Upper lobe of right lung (tissue), 1 donor: ENCODE measurements around the gene YWHAG. TPM values are rescaled to one million over a fixed set of nuclear protein-coding genes. Genes with fewer than 3 reads are reported as not detected.

Experiments
- ATAC-seq: fragments of 200-7000 bp; cut with Tn5 transposase; one replicate; pipeline ENCODE4 v1.9.1; 2020; ENCODE audit warnings: mild to moderate bottlenecking, moderate library complexity
- DNase-seq: peaks from one replicate; pipeline ENCODE4 v3.0.0-alpha.2; 2020
- H3K27ac ChIP-seq: fragments of 200-600 bp; one replicate; pipeline ENCODE4 v1.8.0; 2022
- H3K27me3 ChIP-seq: fragments of 200-600 bp; one replicate; pipeline ENCODE4 v1.8.0; 2022; ENCODE audit warnings: mild to moderate bottlenecking
- H3K36me3 ChIP-seq: fragments of 200-600 bp; one replicate; pipeline ENCODE4 v1.8.0; 2022
- H3K4me1 ChIP-seq: fragments of 200-600 bp; one replicate; pipeline ENCODE4 v1.8.0; 2022
- H3K4me3 ChIP-seq: fragments of 200-600 bp; one replicate; pipeline ENCODE4 v1.8.0; 2022; ENCODE audit warnings: mild to moderate bottlenecking
- H3K9me3 ChIP-seq: fragments of 200-600 bp; one replicate; pipeline ENCODE4 v1.8.0; 2022
- intact Hi-C: fragments of 100-400 bp; cut with DNase I; formaldehyde crosslinking; loops from one replicate; pipeline ENCODE4 v1.11.0; 2022
- total RNA-seq: library from RNA; stranded (reverse); fragmentation: NEBNext Ultra II Directional; extraction: Animal tissue kit (Norgen Biotek cat#: 25700); gene quantifications from one replicate; pipeline ENCODE4 v1.2.1, GENCODE V29; 2021
- TF ChIP-seq, protein P1 (sequence below): fragments of 200-600 bp; IDR thresholded peaks from one replicate; pipeline ENCODE4 v1.8.0; 2022; ENCODE audit warnings: antibody characterized with exemption
- donor health status: DM: no; HTN: yes; CAD: no; lungs with severe emphysema.

Gene YWHAG
- total RNA-seq, 1 donor from 2014 or later = 102 TPM

DNA sequence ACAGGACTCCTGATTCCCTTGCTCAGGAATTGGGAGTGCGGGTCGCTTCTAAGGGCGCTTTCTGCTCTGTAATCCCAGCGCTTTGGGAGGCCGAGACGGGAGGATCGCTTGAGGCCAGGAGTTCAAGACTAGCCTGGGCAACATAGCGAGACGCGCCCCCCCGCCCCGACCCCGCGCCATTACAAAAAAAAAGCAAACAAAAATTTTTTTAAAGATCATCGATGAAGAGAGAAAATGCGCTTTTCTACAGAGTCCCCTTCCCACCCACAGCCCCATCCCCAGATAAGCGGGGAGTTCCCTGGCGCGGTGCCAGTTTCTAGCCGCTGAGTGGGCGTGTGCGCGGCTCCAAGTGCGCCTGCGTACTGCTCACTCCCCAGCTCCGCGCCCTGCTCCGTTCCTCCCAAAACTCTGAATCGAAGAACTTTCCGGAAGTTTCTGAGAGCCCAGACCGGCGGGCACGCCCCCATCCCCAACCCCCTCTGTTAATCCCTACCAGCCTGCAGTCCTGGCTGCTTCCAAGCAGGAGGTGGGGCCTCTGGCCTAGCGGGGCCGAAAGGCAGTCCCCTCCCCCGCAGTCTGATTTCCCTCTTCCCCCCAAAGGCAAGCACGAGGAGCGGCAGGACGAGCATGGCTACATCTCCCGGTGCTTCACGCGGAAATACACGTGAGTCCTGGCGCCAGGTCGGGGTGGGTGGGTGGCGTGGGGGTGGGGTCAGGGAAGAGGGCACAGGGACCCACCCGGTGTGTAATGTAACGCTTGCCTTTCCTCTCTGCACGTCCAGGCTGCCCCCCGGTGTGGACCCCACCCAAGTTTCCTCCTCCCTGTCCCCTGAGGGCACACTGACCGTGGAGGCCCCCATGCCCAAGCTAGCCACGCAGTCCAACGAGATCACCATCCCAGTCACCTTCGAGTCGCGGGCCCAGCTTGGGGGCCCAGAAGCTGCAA, 55.3 kb downstream of the YWHAG start:
- peak overlapping the region; percentile 95 for H3K4me3 ChIP-seq
- intact Hi-C loops = no loop called here
- H3K9me3 ChIP-seq = no peaks in the 10 kb centered on the region
- H3K36me3 ChIP-seq = peaks cover 7% of the 10 kb centered on the region
- TF ChIP-seq, protein P1, sequence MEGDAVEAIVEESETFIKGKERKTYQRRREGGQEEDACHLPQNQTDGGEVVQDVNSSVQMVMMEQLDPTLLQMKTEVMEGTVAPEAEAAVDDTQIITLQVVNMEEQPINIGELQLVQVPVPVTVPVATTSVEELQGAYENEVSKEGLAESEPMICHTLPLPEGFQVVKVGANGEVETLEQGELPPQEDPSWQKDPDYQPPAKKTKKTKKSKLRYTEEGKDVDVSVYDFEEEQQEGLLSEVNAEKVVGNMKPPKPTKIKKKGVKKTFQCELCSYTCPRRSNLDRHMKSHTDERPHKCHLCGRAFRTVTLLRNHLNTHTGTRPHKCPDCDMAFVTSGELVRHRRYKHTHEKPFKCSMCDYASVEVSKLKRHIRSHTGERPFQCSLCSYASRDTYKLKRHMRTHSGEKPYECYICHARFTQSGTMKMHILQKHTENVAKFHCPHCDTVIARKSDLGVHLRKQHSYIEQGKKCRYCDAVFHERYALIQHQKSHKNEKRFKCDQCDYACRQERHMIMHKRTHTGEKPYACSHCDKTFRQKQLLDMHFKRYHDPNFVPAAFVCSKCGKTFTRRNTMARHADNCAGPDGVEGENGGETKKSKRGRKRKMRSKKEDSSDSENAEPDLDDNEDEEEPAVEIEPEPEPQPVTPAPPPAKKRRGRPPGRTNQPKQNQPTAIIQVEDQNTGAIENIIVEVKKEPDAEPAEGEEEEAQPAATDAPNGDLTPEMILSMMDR = no peak
- H3K27me3 ChIP-seq = no peaks in the 10 kb centered on the region
- ATAC-seq (peak; percentile 75), DNase-seq (peak; percentile 94)
- H3K27ac ChIP-seq = peak overlapping the region; percentile 81
- H3K4me1 ChIP-seq = peaks cover 28% of the 10 kb centered on the region

DNA sequence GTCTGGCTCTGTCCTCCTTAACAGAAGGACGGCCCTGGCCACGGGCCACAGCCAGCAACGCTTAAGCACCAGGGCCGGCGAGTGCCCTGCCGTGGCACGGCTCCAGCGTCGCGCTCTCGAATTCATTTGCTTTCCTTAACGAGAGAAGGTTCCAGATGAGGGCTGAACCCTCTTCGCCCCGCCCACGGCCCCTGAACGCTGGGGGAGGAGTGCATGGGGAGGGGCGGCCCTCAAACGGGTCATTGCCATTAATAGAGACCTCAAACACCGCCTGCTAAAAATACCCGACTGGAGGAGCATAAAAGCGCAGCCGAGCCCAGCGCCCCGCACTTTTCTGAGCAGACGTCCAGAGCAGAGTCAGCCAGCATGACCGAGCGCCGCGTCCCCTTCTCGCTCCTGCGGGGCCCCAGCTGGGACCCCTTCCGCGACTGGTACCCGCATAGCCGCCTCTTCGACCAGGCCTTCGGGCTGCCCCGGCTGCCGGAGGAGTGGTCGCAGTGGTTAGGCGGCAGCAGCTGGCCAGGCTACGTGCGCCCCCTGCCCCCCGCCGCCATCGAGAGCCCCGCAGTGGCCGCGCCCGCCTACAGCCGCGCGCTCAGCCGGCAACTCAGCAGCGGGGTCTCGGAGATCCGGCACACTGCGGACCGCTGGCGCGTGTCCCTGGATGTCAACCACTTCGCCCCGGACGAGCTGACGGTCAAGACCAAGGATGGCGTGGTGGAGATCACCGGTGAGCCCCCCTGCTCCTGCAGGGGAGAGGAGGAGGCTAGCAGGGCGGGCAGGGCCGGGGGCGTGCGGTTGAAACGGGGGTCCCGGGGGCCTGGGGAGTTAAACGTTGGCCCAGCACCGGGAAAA, 56.2 kb downstream of the YWHAG start, which contains the start of gene HSPB1:
TSS of gene HSPB1 (plus strand) at position 327 of the 855 bp plus-strand sequence. CDS start at position 367, 40 bp downstream.
- H3K9me3 ChIP-seq = no peaks in the 10 kb centered on the region
- peak within 1 kb of the TSS; percentile 95 for H3K4me3 ChIP-seq
- H3K27ac ChIP-seq = peak within 1 kb of the TSS; percentile 81
- ATAC-seq = peak; percentile 87
- TF ChIP-seq, protein P1 = no peak
- no peaks in the 10 kb centered on the region for H3K27me3 ChIP-seq
- intact Hi-C loops = no loop called here
- peaks cover 31% of the 10 kb centered on the region for H3K4me1 ChIP-seq
- peak; percentile 99 for DNase-seq
- H3K36me3 ChIP-seq = peaks cover 7% of the 10 kb centered on the region

DNA sequence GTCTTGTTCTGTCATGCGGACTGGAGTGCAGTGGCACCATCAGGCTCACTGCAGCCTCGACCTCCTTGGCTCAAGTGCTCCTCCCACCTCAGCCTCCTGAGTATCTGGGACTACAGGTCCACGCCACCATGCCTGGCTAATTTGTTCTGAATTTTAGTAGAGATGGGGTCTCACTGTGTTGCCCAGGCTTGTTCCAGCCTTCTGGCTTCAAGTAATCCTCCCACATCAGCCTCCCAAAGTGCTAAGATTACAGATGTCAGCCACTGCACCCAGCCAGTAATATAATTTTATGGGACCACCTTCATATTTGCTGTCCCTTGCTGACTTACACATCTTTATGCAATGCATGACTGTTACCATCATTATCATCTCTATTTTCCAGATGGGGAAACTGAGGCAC, 57.8 kb downstream of the YWHAG start:
- Histone ChIP-seq H3K27ac (no peak overlapping the region), H3K4me3 (no peak overlapping the region), H3K27me3 (no peaks in the 10 kb centered on the region), H3K4me1 (peaks cover 42% of the 10 kb centered on the region), H3K36me3 (peaks cover 7% of the 10 kb centered on the region), H3K9me3 (no peaks in the 10 kb centered on the region)
- DNase-seq (no peak), ATAC-seq (no peak)
- TF ChIP-seq, protein P1 = no peak
- intact Hi-C loops = no loop called here

DNA sequence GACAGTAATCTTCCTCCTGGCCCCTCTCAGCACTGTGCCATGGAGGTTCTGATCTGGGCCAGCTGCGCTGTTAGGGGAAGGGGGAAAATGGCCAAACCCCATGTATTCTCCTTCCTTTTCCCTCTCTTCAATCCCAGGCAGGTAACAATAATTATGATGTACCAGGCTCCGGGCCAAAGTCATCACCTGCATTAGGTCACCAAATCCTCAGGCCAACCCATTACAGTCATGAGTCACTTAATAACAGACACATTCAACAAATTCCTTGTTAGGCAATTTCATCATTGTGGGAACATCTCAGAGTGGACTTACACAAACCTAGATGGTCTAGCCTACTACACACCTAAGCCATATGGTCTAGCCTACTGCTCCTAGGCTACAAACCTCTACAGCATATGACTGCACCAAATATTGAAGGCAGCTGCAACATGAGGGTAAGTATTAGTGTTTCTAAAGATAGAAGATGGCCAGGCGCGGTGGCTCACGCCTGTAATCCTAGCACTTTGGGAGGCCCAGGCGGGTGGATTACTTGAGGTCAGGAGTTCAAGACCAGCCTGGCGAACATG, 58.5 kb downstream of the YWHAG start:
- Histone ChIP-seq H3K27ac (no peak overlapping the region), H3K27me3 (no peaks in the 10 kb centered on the region), H3K4me3 (no peak overlapping the region), H3K36me3 (peaks cover 7% of the 10 kb centered on the region), H3K9me3 (no peaks in the 10 kb centered on the region), H3K4me1 (peaks cover 45% of the 10 kb centered on the region)
- DNase-seq (no peak), ATAC-seq (no peak)
- intact Hi-C loops = no loop called here
- TF ChIP-seq, protein P1 = no peak
